Suppressor macrophage treated with lipopolysaccharide for 4 hours (primary cell): Measurements from ENCODE around the gene COX6A1.
"Not testable (repeated sequence)": the region's sequence is repeated elsewhere in the genome, so short reads cannot be mapped to it uniquely, and the experiment has no call there.

Experiments used
- DNase-seq: peaks from one replicate; pipeline ENCODE4 v3.0.0-alpha.2; 2020

The COX6A1 gene

GRCh38 chr12:120468821-120469449 lies 31.0 kb downstream of the COX6A1 start:
- DNase-seq: peak; percentile 26

- peak; percentile 99 for DNase-seq
Observed at GRCh38 chr12:120469450-120470149, 31.7 kb downstream of the COX6A1 start, which contains the start of gene SRSF9. SRSF9 (minus strand) TSS chr12:120469748; CDS start chr12:120469609, 139 bp downstream.

- DNase-seq: no peak
Observed at GRCh38 chr12:120470150-120470784, 32.4 kb downstream of the COX6A1 start.

GRCh38 chr12:120472521-120472920 lies 34.6 kb downstream of the COX6A1 start:
- DNase-seq: peak; percentile 42

GRCh38 chr12:120473807-120474615 lies 36.1 kb downstream of the COX6A1 start:
- DNase-seq: peak; percentile 29

GRCh38 chr12:120474616-120474960 lies 36.7 kb downstream of the COX6A1 start:
- DNase-seq: peak; percentile 89

- DNase-seq: no peak
Observed at GRCh38 chr12:120475643-120476042, 37.7 kb downstream of the COX6A1 start.

- no peak for DNase-seq
Observed at GRCh38 chr12:120479458-120479857, 41.5 kb downstream of the COX6A1 start.

GRCh38 chr12:120480211-120480610 lies 42.3 kb downstream of the COX6A1 start:
- DNase-seq: no peak

- DNase-seq: no peak
Observed at GRCh38 chr12:120481022-120481767, 43.3 kb downstream of the COX6A1 start.

GRCh38 chr12:120483621-120484020 lies 45.7 kb downstream of the COX6A1 start:
- DNase-seq: peak; percentile 33

- no peak for DNase-seq
Observed at GRCh38 chr12:120485961-120486881, 48.3 kb downstream of the COX6A1 start.

GRCh38 chr12:120487552-120487951 lies 49.6 kb downstream of the COX6A1 start:
- not testable (repeated sequence) for DNase-seq

- no peak for DNase-seq
Observed at GRCh38 chr12:120488057-120488640, 50.2 kb downstream of the COX6A1 start.

- DNase-seq: no peak
Observed at GRCh38 chr12:120489018-120489417, 51.1 kb downstream of the COX6A1 start.

GRCh38 chr12:120490325-120490724 lies 52.4 kb downstream of the COX6A1 start:
- no peak for DNase-seq
